PC-3 (cell line): ENCODE data around the gene SEC14L6. TPM values are rescaled to one million over a fixed set of nuclear protein-coding genes. Genes with fewer than 3 reads are reported as not detected.

Source experiments
- ATAC-seq: fragments of 200-7000 bp; cut with Tn5 transposase; 2 replicates; pipeline ENCODE4 v1.9.1; 2020; ENCODE audit warnings: mild to moderate bottlenecking, moderate library complexity
- BruUV-seq: library from RNA; stranded (reverse); fragments of 400-500 nt; replicated peaks from 2 replicates; lab custom pipeline; 2021; lab: Mats Ljungman, UMichigan
- CTCF ChIA-PET: fragments of 300-600 bp; sonication (Branson Sonifier 250); formaldehyde crosslinking; loops from one replicate; lab custom pipeline; 2022; ENCODE audit warnings: antibody characterized with exemption; lab: Charles Lee
- POLR2A ChIA-PET: fragments of 300-600 bp; sonication (Branson Sonifier 250); formaldehyde crosslinking; loops from one replicate; lab custom pipeline; 2022; ENCODE audit warnings: antibody characterized with exemption; ENCODE audit not compliant: unreplicated experiment; lab: Charles Lee
- DNase-seq: peaks from one replicate; pipeline ENCODE4 v3.0.0-alpha.2; 2015
- H2AFZ ChIP-seq: fragments of 300-600 bp; sonication (generic); 2 replicates; pipeline ENCODE4 v1.6.0; 2016; ENCODE audit warnings: antibody characterized with exemption, low read length
- H3F3A ChIP-seq: fragments of 300-600 bp; sonication (generic); one replicate; pipeline ENCODE4 v1.6.0; 2017; ENCODE audit warnings: antibody characterized with exemption, low read length, control low read depth, mild to moderate bottlenecking; ENCODE audit not compliant: unreplicated experiment
- H3K27ac ChIP-seq: fragments of 300-600 bp; sonication (generic); 2 replicates; pipeline ENCODE4 v1.5.1; 2016; ENCODE audit warnings: mild to moderate bottlenecking, low read length
- H3K27me3 ChIP-seq: fragments of 300-600 bp; sonication (generic); 2 replicates; pipeline ENCODE4 v1.6.1; 2016; ENCODE audit warnings: low read length, mixed read lengths
- H3K36me3 ChIP-seq: fragments of 300-600 bp; sonication (generic); 2 replicates; pipeline ENCODE4 v1.6.1; 2016; ENCODE audit warnings: low read depth, mixed run types, low read length, mixed read lengths
- H3K4me1 ChIP-seq: fragments of 300-600 bp; sonication (generic); 2 replicates; pipeline ENCODE4 v1.5.1; 2016; ENCODE audit warnings: low read length; ENCODE audit not compliant: insufficient read depth
- H3K4me2 ChIP-seq: fragments of 300-600 bp; sonication (generic); 2 replicates; pipeline ENCODE4 v1.6.0; 2016; ENCODE audit warnings: low read length
- H3K4me3 ChIP-seq: fragments of 300-600 bp; sonication (generic); 2 replicates; pipeline ENCODE4 v1.5.1; 2016; ENCODE audit warnings: mild to moderate bottlenecking, low read length, mixed read lengths
- H3K79me2 ChIP-seq: fragments of 300-600 bp; sonication (generic); 2 replicates; pipeline ENCODE4 v1.6.1; 2017; ENCODE audit warnings: low read length, mixed read lengths
- H3K9ac ChIP-seq: fragments of 300-600 bp; sonication (generic); 2 replicates; pipeline ENCODE4 v1.6.0; 2016; ENCODE audit warnings: mild to moderate bottlenecking, low read length
- H3K9me2 ChIP-seq: fragments of 300-600 bp; sonication (generic); replicated peaks from 2 replicates; pipeline ENCODE4 v1.6.1; 2016; ENCODE audit warnings: mixed run types, low read length, mixed read lengths
- H3K9me3 ChIP-seq: fragments of 300-600 bp; sonication (generic); 2 replicates; pipeline ENCODE4 v1.6.1; 2016; ENCODE audit warnings: low read length, mixed read lengths
- H4K20me1 ChIP-seq: fragments of 300-600 bp; sonication (generic); 2 replicates; pipeline ENCODE4 v1.6.1; 2016; ENCODE audit warnings: low read length, mixed read lengths
- CTCF ChIP-seq: fragments of 300-600 bp; sonication (generic); conservative IDR thresholded peaks from 2 replicates; pipeline ENCODE4 v1.5.1; 2017; ENCODE audit warnings: antibody characterized with exemption, low read depth, mild to moderate bottlenecking, low read length
- EZH2 ChIP-seq: fragments of 300-600 bp; sonication (generic); IDR thresholded peaks from one replicate; pipeline ENCODE4 v1.6.1; 2017; ENCODE audit warnings: antibody characterized with exemption, mild to moderate bottlenecking, low read length; ENCODE audit not compliant: unreplicated experiment
- EZH2phosphoT487 ChIP-seq: fragments of 300-600 bp; sonication (generic); IDR thresholded peaks from 2 replicates; pipeline ENCODE4 v1.6.1; 2018; ENCODE audit warnings: mild to moderate bottlenecking, antibody characterized with exemption, low read length, borderline replicate concordance
- intact Hi-C: fragments of 100-400 bp; cut with micrococcal nuclease; formaldehyde crosslinking; loops from 2 replicates; pipeline ENCODE4 v1.9.0; 2023
- total RNA-seq: library from RNA; depleted of rRNA; stranded (reverse); fragments of >200 nt; gene quantifications from 2 replicates; pipeline ENCODE4 v1.2.3, GENCODE V29; 2014

Gene SEC14L6
- total RNA-seq, 1 experiment from 2014 or later: not detected

GRCh38 chr22:30575859-30576258, 29.3 kb upstream of the SEC14L6 start:
- no peak overlapping the region for H3K4me2 ChIP-seq
- intact Hi-C loops: no loop called here

GRCh38 chr22:30574997-30575671, 28.6 kb upstream of the SEC14L6 start:
- no peaks in the 10 kb centered on the region for H3K4me1 ChIP-seq
- peaks cover 10% of the 10 kb centered on the region for H3K36me3 ChIP-seq
- no TSS peak for BruUV-seq
- ChIA-PET CTCF (no interaction called here), POLR2A (no interaction called here)
- H3K4me3 ChIP-seq: no peak overlapping the region
- H3F3A ChIP-seq: no peaks in the 10 kb centered on the region
- no peak overlapping the region for H3K9ac ChIP-seq
- H3K9me2 ChIP-seq: no peaks in the 10 kb centered on the region
- no peak for ATAC-seq
- no peak overlapping the region for H3K4me2 ChIP-seq
- no peak overlapping the region for H2AFZ ChIP-seq
- DNase-seq: no peak
- TF ChIP-seq CTCF: no peak
- TF ChIP-seq EZH2: no peak
- no peak for TF ChIP-seq EZH2phosphoT487
- H3K9me3 ChIP-seq: no peaks in the 10 kb centered on the region
- no peaks in the 10 kb centered on the region for H3K27me3 ChIP-seq
- H3K79me2 ChIP-seq: no peaks in the 10 kb centered on the region
- no peak overlapping the region for H3K27ac ChIP-seq
- no peaks in the 10 kb centered on the region for H4K20me1 ChIP-seq
- intact Hi-C loops: no loop called here

More at GRCh38 chr22:30575859-30576258, 29.3 kb upstream of the SEC14L6 start:
- H3K27me3 ChIP-seq: no peaks in the 10 kb centered on the region
- no TSS peak for BruUV-seq
- H3K27ac ChIP-seq: no peak overlapping the region
- no peak overlapping the region for H3K4me3 ChIP-seq
- ChIA-PET POLR2A (no interaction called here), CTCF (no interaction called here)
- peaks cover 16% of the 10 kb centered on the region for H3K36me3 ChIP-seq
- H2AFZ ChIP-seq: no peak overlapping the region
- H3F3A ChIP-seq: no peaks in the 10 kb centered on the region
- H3K9ac ChIP-seq: no peak overlapping the region
- TF ChIP-seq CTCF: no peak
- TF ChIP-seq EZH2phosphoT487: no peak
- no peak for TF ChIP-seq EZH2
- no peaks in the 10 kb centered on the region for H3K9me3 ChIP-seq
- H3K9me2 ChIP-seq: no peaks in the 10 kb centered on the region
- H3K79me2 ChIP-seq: no peaks in the 10 kb centered on the region
- no peaks in the 10 kb centered on the region for H4K20me1 ChIP-seq
- no peak for DNase-seq
- H3K4me1 ChIP-seq: no peaks in the 10 kb centered on the region
- ATAC-seq: no peak
